Stimulated activated CD8-positive, alpha-beta memory T cell treated with anti-CD3 and anti-CD28 coated beads, Interleukin-4, amount 100 ng/mL, for 48 hours (primary cell): ENCODE results near the gene PODXL2.
"Not testable (repeated sequence)": the region's sequence is repeated elsewhere in the genome, so short reads cannot be mapped to it uniquely, and the experiment has no call there.

Experiments
- DNase-seq: peaks from one replicate; pipeline ENCODE4 v3.0.0-alpha.2; 2020

The PODXL2 gene

GRCh38 chr3:127630811-127631714 is 2.1 kb downstream of the PODXL2 start:
- DNase-seq, result no peak

- DNase-seq, result no peak
Measured at GRCh38 chr3:127632035-127632820, 3.2 kb downstream of the PODXL2 start.

- DNase-seq, result no peak
Measured at GRCh38 chr3:127634653-127635052, 5.7 kb downstream of the PODXL2 start.

GRCh38 chr3:127637546-127637945 is 8.6 kb downstream of the PODXL2 start:
- DNase-seq, result no peak

- no peak for DNase-seq
Measured at GRCh38 chr3:127637971-127638370, 9.0 kb downstream of the PODXL2 start.

GRCh38 chr3:127639173-127640041 is 10.4 kb downstream of the PODXL2 start:
- no peak for DNase-seq

- no peak for DNase-seq
Measured at GRCh38 chr3:127640042-127640355, 11.0 kb downstream of the PODXL2 start.

- DNase-seq, result no peak
Measured at GRCh38 chr3:127644641-127645370, 15.8 kb downstream of the PODXL2 start.

- no peak for DNase-seq
Measured at GRCh38 chr3:127645371-127646015, 16.5 kb downstream of the PODXL2 start.

GRCh38 chr3:127646501-127647046 is 17.6 kb downstream of the PODXL2 start:
- no peak for DNase-seq

- DNase-seq, result no peak
Measured at GRCh38 chr3:127647166-127647844, 18.3 kb downstream of the PODXL2 start.

GRCh38 chr3:127647845-127648204 is 18.8 kb downstream of the PODXL2 start:
- DNase-seq, result no peak

- DNase-seq, result no peak
Measured at GRCh38 chr3:127650236-127650635, 21.3 kb downstream of the PODXL2 start.

GRCh38 chr3:127651516-127652172 is 22.7 kb downstream of the PODXL2 start:
- no peak for DNase-seq

- peak; percentile 58 for DNase-seq
Measured at GRCh38 chr3:127652246-127652995, 23.4 kb downstream of the PODXL2 start.

GRCh38 chr3:127654374-127654773 is 25.4 kb downstream of the PODXL2 start:
- DNase-seq, result no peak

GRCh38 chr3:127654993-127655392 is 26.0 kb downstream of the PODXL2 start:
- DNase-seq, result not testable (repeated sequence)

GRCh38 chr3:127655641-127656040 is 26.7 kb downstream of the PODXL2 start:
- DNase-seq, result no peak

GRCh38 chr3:127656906-127657305 is 27.9 kb downstream of the PODXL2 start:
- DNase-seq, result no peak

- no peak for DNase-seq
Measured at GRCh38 chr3:127658234-127658633, 29.2 kb downstream of the PODXL2 start.
